Upper lobe of left lung (tissue), 4 donors: ENCODE measurements around the gene ASTN1.

ENCODE experiments used
- CTCF ChIP-seq, 6 experiments: fragments of 450-650 bp in 4 of 6; fragments of 200-600 bp in 2 of 6; sonication (generic) in 2 of 6; IDR thresholded peaks; one replicate each; pipeline ENCODE4 v1.5.1; 2016 to 2019; ENCODE audit warnings: antibody characterized with exemption in 6 of 6
- POLR2A ChIP-seq, 4 donors: fragments of 450-650 bp; IDR thresholded peaks; one replicate each; pipeline ENCODE4 v1.5.1; 2016 to 2017; ENCODE audit warnings: antibody characterized with exemption in 4 of 4, mild to moderate bottlenecking in 2 of 4

- TF ChIP-seq CTCF (IDR thresholded peaks at IDR 0.05): no peak
- no peak for TF ChIP-seq POLR2A (IDR thresholded peaks at IDR 0.05)
Observed at GRCh38 chr1:176893625-176894352, 270.7 kb downstream of the ASTN1 start.
